GM21515 (cell line): ENCODE data around the gene CBLB.
A peak's percentile ranks its signal among the peaks of the same experiment; 100 is the strongest.
"Not testable (repeated sequence)": the region's sequence is repeated elsewhere in the genome, so short reads cannot be mapped to it uniquely, and the experiment has no call there.

Experiments
- ATAC-seq: cut with Tn5 transposase; IDR thresholded peaks from one replicate; pipeline ENCODE4 v1.9.1; 2021; ENCODE audit not compliant: unreplicated experiment

The CBLB gene

GRCh38 chr3:105762749-105763658 lies 105.8 kb downstream of the CBLB start:
- ATAC-seq: no peak

- ATAC-seq: not testable (repeated sequence)
Observed at GRCh38 chr3:105762214-105762613, 106.6 kb downstream of the CBLB start.

- ATAC-seq: no peak
Observed at GRCh38 chr3:105759442-105760078, 109.3 kb downstream of the CBLB start.

- ATAC-seq: no peak
Observed at GRCh38 chr3:105758451-105758850, 110.4 kb downstream of the CBLB start.

GRCh38 chr3:105755121-105755886 lies 113.5 kb downstream of the CBLB start:
- no peak for ATAC-seq

- peak; percentile 53 for ATAC-seq
Observed at GRCh38 chr3:105752791-105753415, 115.9 kb downstream of the CBLB start.

GRCh38 chr3:105747696-105748095 lies 121.1 kb downstream of the CBLB start:
- ATAC-seq: no peak

- no peak for ATAC-seq
Observed at GRCh38 chr3:105747060-105747541, 121.7 kb downstream of the CBLB start.

- no peak for ATAC-seq
Observed at GRCh38 chr3:105746231-105746996, 122.4 kb downstream of the CBLB start.

GRCh38 chr3:105745046-105745445 lies 123.8 kb downstream of the CBLB start:
- no peak for ATAC-seq

GRCh38 chr3:105744202-105744601 lies 124.6 kb downstream of the CBLB start:
- ATAC-seq: no peak

- ATAC-seq: no peak
Observed at GRCh38 chr3:105733356-105733755, 135.5 kb downstream of the CBLB start.

GRCh38 chr3:105731686-105732085 lies 137.1 kb downstream of the CBLB start:
- no peak for ATAC-seq

GRCh38 chr3:105730801-105731354 lies 137.9 kb downstream of the CBLB start:
- no peak for ATAC-seq

- ATAC-seq: no peak
Observed at GRCh38 chr3:105729667-105730066, 139.1 kb downstream of the CBLB start.

- ATAC-seq: no peak
Observed at GRCh38 chr3:105728771-105729312, 140.0 kb downstream of the CBLB start.

- ATAC-seq: not testable (repeated sequence)
Observed at GRCh38 chr3:105727036-105727435, 141.8 kb downstream of the CBLB start.

- peak; percentile 100 for ATAC-seq
Observed at GRCh38 chr3:105722943-105723556, 145.8 kb downstream of the CBLB start.

- no peak for ATAC-seq
Observed at GRCh38 chr3:105719791-105720190, 149.0 kb downstream of the CBLB start.
